ENCODE measurements around the gene MSMP. TPM values are rescaled to one million over a fixed set of nuclear protein-coding genes. Genes with fewer than 3 reads are reported as not detected.
A peak's percentile ranks its signal among the peaks of the same experiment; 100 is the strongest.

MSMP gene
- total and polyA plus RNA-seq, 2 experiments from 2014 or later, result 0.81 TPM; not detected in 1

- H4K20me1 ChIP-seq (replicated peaks; ENCODE audit: insufficient read depth), result peaks cover 38% of the 10 kb centered on the region
- H3K36me3 Mint-ChIP-seq (ENCODE audit: low read depth), result peaks cover 49% of the 10 kb centered on the region
- H3K4me2 ChIP-seq, result peak overlapping the region; percentile 99
Observed at GRCh38 chr9:35745569-35745968, 8.5 kb downstream of the MSMP start.

GRCh38 chr9:35743880-35744518, 10.1 kb downstream of the MSMP start:
- Mint-ChIP-seq H3K9me3 (no peaks in the 10 kb centered on the region), H3K27ac (no peak overlapping the region), H3K36me3 (ENCODE audit: low read depth) (peaks cover 65% of the 10 kb centered on the region), H3K4me1 (peaks cover 20% of the 10 kb centered on the region), H3K27me3 (ENCODE audit: insufficient read depth, low read depth, poor library complexity) (peaks cover 3% of the 10 kb centered on the region), H3K4me3 (no peak overlapping the region)
- Histone ChIP-seq H2AFZ (no peak overlapping the region), H3K4me1 (ENCODE audit: insufficient read depth) (peaks cover 23% of the 10 kb centered on the region), H3K9me2 (ENCODE audit: insufficient read depth) (no peaks in the 10 kb centered on the region), H3K36me3 (ENCODE audit: insufficient read depth) (peaks cover 20% of the 10 kb centered on the region), H3K27ac (ENCODE audit: low read depth) (no peak overlapping the region), H3K4me3 (no peak overlapping the region), H4K20me1 (replicated peaks; ENCODE audit: insufficient read depth) (peaks cover 42% of the 10 kb centered on the region), H3K79me2 (replicated peaks; ENCODE audit: insufficient read depth) (peaks cover 41% of the 10 kb centered on the region), H3K4me2 (no peak overlapping the region), H3K27me3 (ENCODE audit: insufficient read depth) (no peaks in the 10 kb centered on the region), H3F3A (replicated peaks; ENCODE audit: low read depth) (peaks cover 5% of the 10 kb centered on the region)
- DNase-seq (ENCODE audit: low spot score) (no peak), ATAC-seq (no peak)
- TF ChIP-seq ZNF462 (CRISPR knock-in tag; IDR thresholded peaks at IDR 0.05) (no peak), JUNB (IDR thresholded peaks at IDR 0.05; ENCODE audit: unreplicated experiment) (no peak)

More at GRCh38 chr9:35745569-35745968, 8.5 kb downstream of the MSMP start:
- H3K4me1 ChIP-seq (ENCODE audit: insufficient read depth), result peaks cover 30% of the 10 kb centered on the region
- peaks cover 20% of the 10 kb centered on the region for H3K36me3 ChIP-seq (ENCODE audit: insufficient read depth)
- no peaks in the 10 kb centered on the region for H3K9me2 ChIP-seq (ENCODE audit: insufficient read depth)
- peaks cover 13% of the 10 kb centered on the region for H3F3A ChIP-seq (replicated peaks; ENCODE audit: low read depth)
- Mint-ChIP-seq H3K27me3 (ENCODE audit: insufficient read depth, low read depth, poor library complexity) (peaks cover 3% of the 10 kb centered on the region), H3K9me3 (no peaks in the 10 kb centered on the region), H3K27ac (no peak overlapping the region), H3K4me3 (peak overlapping the region; percentile 93; the same call in 2 of the 3 replicates), H3K4me1 (peaks cover 24% of the 10 kb centered on the region)
- TF ChIP-seq ZNF331 (CRISPR knock-in tag; IDR thresholded peaks at IDR 0.05; ENCODE audit: low read depth) (no peak), EZH2phosphoT487 (IDR thresholded peaks at IDR 0.05; ENCODE audit: unreplicated experiment) (no peak), CTCF (conservative IDR thresholded peaks at IDR 0.05; ENCODE audit: low read depth in 2 of 2) (no peak), POLR2AphosphoS5 (IDR thresholded peaks at IDR 0.05; ENCODE audit: low read depth) (no peak), NANOG (IDR thresholded peaks at IDR 0.05; ENCODE audit: borderline replicate concordance) (no peak), ETS1 (IDR thresholded peaks at IDR 0.05) (no peak)
- H3K4me3 ChIP-seq, result peak overlapping the region; percentile 100
- no peaks in the 10 kb centered on the region for H3K27me3 ChIP-seq (ENCODE audit: insufficient read depth)
- ATAC-seq, result no peak
- H2AFZ ChIP-seq, result no peak overlapping the region
- no peak for DNase-seq (ENCODE audit: low spot score)
- H3K79me2 ChIP-seq (replicated peaks; ENCODE audit: insufficient read depth), result peaks cover 41% of the 10 kb centered on the region
- H3K27ac ChIP-seq (ENCODE audit: low read depth), result no peak overlapping the region

Data from GM23338 (cell line).